ENCODE results near the gene C12orf57. TPM values are rescaled to one million over a fixed set of nuclear protein-coding genes. Genes with fewer than 3 reads are reported as not detected.
A peak's percentile ranks its signal among the peaks of the same experiment; 100 is the strongest.

Gene C12orf57
- total and polyA plus RNA-seq, 9 of the 15 experiments (the other 6 are each of a cell fraction or from before 2014, with no cell fraction given), result 26.7 to 191 (median 107) TPM

- TF ChIP-seq BCLAF1 (IDR thresholded peaks at IDR 0.05; ENCODE audit: borderline replicate concordance in 1 of 2, control insufficient read depth in 1 of 2, low read depth in 2 of 2, low read length in 1 of 2) (no peak), ATF1 (CRISPR knock-in tag; IDR thresholded peaks at IDR 0.05) (no peak), ATF1 (tag; IDR thresholded peaks at IDR 0.05) (peak; percentile 82), TSC22D4 (tag; IDR thresholded peaks at IDR 0.05) (no peak), MXI1 (IDR thresholded peaks at IDR 0.05; ENCODE audit: low read depth, low read length) (peak; percentile 70; the same call in 1 of the 2 replicates), HNRNPLL (IDR thresholded peaks at IDR 0.05; ENCODE audit: low read depth, low read length, poor library complexity, severe bottlenecking) (peak; percentile 98), FOXM1 (IDR thresholded peaks at IDR 0.05; ENCODE audit: low read depth) (peak; percentile 24; the same call in 1 of the 2 replicates), FOXM1 (CRISPR knock-in tag; IDR thresholded peaks at IDR 0.05; ENCODE audit: low read depth) (no peak), NFYB (IDR thresholded peaks at IDR 0.05; ENCODE audit: extremely low read depth, insufficient read length) (peak; percentile 2), JUN (IDR thresholded peaks at IDR 0.05; ENCODE audit: borderline replicate concordance, low read depth, low read length) (peak; percentile 73; the same call in 1 of the 2 replicates), JUN (CRISPR knock-in tag; IDR thresholded peaks at IDR 0.05; ENCODE audit: borderline replicate concordance) (no peak), NRF1 (conservative IDR thresholded peaks at IDR 0.05 in 1 of 2, IDR thresholded peaks at IDR 0.05 in 1 of 2) (peak; percentile 60 to 68; a peak in 3 of 4 replicates), CSDE1 (IDR thresholded peaks at IDR 0.05) (0 out of 4 replicates have a peak, but pooled peaks of 1 of the 2 experiments have one; percentile 26), KLF13 (tag; IDR thresholded peaks at IDR 0.05; ENCODE audit: borderline replicate concordance, low read depth) (0 out of 2 replicates have a peak, but pooled peaks have one; percentile 18), HSF4 (CRISPR knock-in tag; IDR thresholded peaks at IDR 0.05; ENCODE audit: borderline replicate concordance) (no peak)
Observed at GRCh38 chr12:6904280-6905276, 39.2 kb upstream of the C12orf57 start, which contains the start of gene LRRC23 (continued).
